Neural cell (in vitro differentiated cells): ENCODE measurements around the gene AP3D1. TPM values are rescaled to one million over a fixed set of nuclear protein-coding genes. Genes with fewer than 3 reads are reported as not detected.

Source experiments
- H2AFZ ChIP-seq: fragments of 200-600, 300-800 bp; sonication (generic), shearing (Covaris generic); 2 replicates; pipeline ENCODE4 v1.6.0; 2014; ENCODE audit warnings: low read depth, mild to moderate bottlenecking, antibody characterized with exemption, low read length, moderate library complexity
- H3F3A ChIP-seq: fragments of 200-600 bp; shearing (Covaris generic); 2 replicates; pipeline ENCODE4 v1.6.1; 2016; ENCODE audit warnings: mild to moderate bottlenecking, moderate library complexity, mixed read lengths, antibody characterized with exemption, low read length; ENCODE audit not compliant: insufficient read depth, poor library complexity, severe bottlenecking
- H3K27ac ChIP-seq: fragments of 200-600, 300-800 bp; sonication (generic), shearing (Covaris generic); 2 replicates; pipeline ENCODE4 v1.5.1; 2014; ENCODE audit warnings: mild to moderate bottlenecking, low read length, moderate library complexity
- H3K27me3 ChIP-seq: fragments of 300-800, 200-600 bp; sonication (generic), shearing (Covaris generic); 2 replicates; pipeline ENCODE4 v1.6.0; 2014; ENCODE audit warnings: mild to moderate bottlenecking, low read depth, low read length, moderate library complexity; ENCODE audit not compliant: insufficient read depth
- H3K36me3 ChIP-seq: fragments of 300-800, 200-600 bp; sonication (generic), shearing (Covaris generic); 2 replicates; pipeline ENCODE4 v1.5.1; 2014; ENCODE audit warnings: mild to moderate bottlenecking, antibody characterized with exemption, low read length, moderate library complexity; ENCODE audit not compliant: insufficient read depth
- H3K4me2 ChIP-seq: fragments of 300-800, 200-600 bp; sonication (generic), shearing (Covaris generic); 2 replicates; pipeline ENCODE4 v1.6.0; 2014; ENCODE audit warnings: mild to moderate bottlenecking, low read length
- H3K4me3 ChIP-seq: fragments of 300-800, 200-600 bp; sonication (generic), shearing (Covaris generic); 2 replicates; pipeline ENCODE4 v1.5.1; 2014; ENCODE audit warnings: mild to moderate bottlenecking, low read length, moderate library complexity
- H3K79me2 ChIP-seq: fragments of 200-600 bp; shearing (Covaris generic); replicated peaks from 2 replicates; pipeline ENCODE4 v1.6.0; 2014; ENCODE audit warnings: mild to moderate bottlenecking, low read length, moderate library complexity; ENCODE audit not compliant: insufficient read depth
- H3K9ac ChIP-seq: fragments of 300-800, 200-600 bp; sonication (generic), shearing (Covaris generic); 2 replicates; pipeline ENCODE4 v1.6.1; 2016; ENCODE audit warnings: mild to moderate bottlenecking, low read length, mixed read lengths
- H3K9me2 ChIP-seq: fragments of 200-600 bp; shearing (Covaris generic); 2 replicates; pipeline ENCODE4 v1.6.1; 2016; ENCODE audit warnings: mild to moderate bottlenecking, low read length, mixed read lengths; ENCODE audit not compliant: insufficient read depth
- H3K9me3 ChIP-seq: fragments of 200-600, 300-800 bp; sonication (generic), shearing (Covaris generic); 2 replicates; pipeline ENCODE4 v1.6.1; 2016; ENCODE audit warnings: mild to moderate bottlenecking, mixed run types, low read length, moderate library complexity, mixed read lengths
- H4K20me1 ChIP-seq: fragments of 200-600 bp; shearing (Covaris generic); 2 replicates; pipeline ENCODE4 v1.6.1; 2016; ENCODE audit warnings: mild to moderate bottlenecking, mixed run types; ENCODE audit not compliant: insufficient read depth
- EZH2 ChIP-seq: fragments of 200-600, 300-800 bp; shearing (Covaris generic), sonication (generic); IDR thresholded peaks from 2 replicates; pipeline ENCODE4 v1.6.1; 2014; ENCODE audit warnings: antibody characterized with exemption, low read length, borderline replicate concordance, mild to moderate bottlenecking; ENCODE audit not compliant: insufficient read depth, poor library complexity, severe bottlenecking
- POLR2AphosphoS5 ChIP-seq: IDR thresholded peaks from 2 replicates; pipeline ENCODE4 v1.6.1; 2012
- RAD21 ChIP-seq: fragments of 450-650 bp; conservative IDR thresholded peaks from 2 replicates; pipeline ENCODE4 v1.6.1; 2014; ENCODE audit warnings: antibody characterized with exemption, mild to moderate bottlenecking, moderate library complexity
- REST ChIP-seq: IDR thresholded peaks from 2 replicates; pipeline ENCODE4 v1.6.1; 2012; ENCODE audit warnings: borderline replicate concordance
- SMC3 ChIP-seq: fragments of 450-650 bp; conservative IDR thresholded peaks from 2 replicates; pipeline ENCODE4 v1.6.1; 2014; ENCODE audit warnings: antibody characterized with exemption, mild to moderate bottlenecking, moderate library complexity; ENCODE audit not compliant: poor library complexity
- polyA plus RNA-seq: library from polyadenylated mRNA; depleted of rRNA; stranded (reverse); fragments of >200 nt; gene quantifications from 2 replicates; pipeline ENCODE4 v1.2.3, GENCODE V29; 2014
- TF ChIP-seq, protein P1 (sequence below): fragments of 450-650 bp; IDR thresholded peaks from 2 replicates; pipeline ENCODE4 v1.5.1; 2014; ENCODE audit warnings: antibody characterized with exemption, mild to moderate bottlenecking, moderate library complexity; ENCODE audit not compliant: poor library complexity, severe bottlenecking

The AP3D1 gene
- polyA plus RNA-seq, 1 donor from 2014 or later = 60.7 TPM

DNA sequence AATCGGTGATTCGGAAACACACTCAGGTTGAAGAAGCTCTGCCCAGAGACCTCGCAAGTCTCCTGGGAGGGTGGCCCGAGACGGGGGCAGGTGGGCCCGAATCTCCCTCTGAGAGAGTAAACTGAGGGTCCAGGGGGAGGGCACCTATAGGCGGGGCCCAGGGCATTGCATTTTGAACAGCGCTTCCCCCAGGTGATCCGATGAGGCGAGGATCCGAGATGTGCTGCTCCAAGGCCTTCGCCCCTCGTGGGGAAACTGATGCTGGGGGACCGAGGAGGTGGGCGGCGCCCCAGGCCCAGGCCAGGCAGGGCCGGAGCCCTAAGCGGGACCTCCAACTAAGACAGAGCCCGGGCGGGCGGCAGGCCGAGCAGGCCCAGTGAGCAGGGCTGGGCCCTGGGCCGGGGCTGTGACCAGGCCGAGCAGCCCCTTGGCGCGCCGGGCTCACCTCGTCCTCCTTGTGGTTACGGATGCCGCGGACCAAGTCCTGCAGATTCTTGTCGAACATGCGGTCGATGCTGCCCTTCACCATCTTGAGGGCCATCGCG, 500 bp downstream of the AP3D1 start:
- Histone ChIP-seq H3K9me3 (no peaks in the 10 kb centered on the region), H2AFZ (peak overlapping the region; percentile 56), H4K20me1 (peaks cover 4% of the 10 kb centered on the region), H3K79me2 (peaks cover 47% of the 10 kb centered on the region), H3F3A (no peaks in the 10 kb centered on the region), H3K9me2 (no peaks in the 10 kb centered on the region), H3K27ac (peak overlapping the region; percentile 76), H3K27me3 (no peaks in the 10 kb centered on the region), H3K36me3 (no peaks in the 10 kb centered on the region), H3K4me2 (peak overlapping the region; percentile 94), H3K4me3 (peak overlapping the region; percentile 99), H3K9ac (peak overlapping the region; percentile 96)
- TF ChIP-seq REST (peak; percentile 12), SMC3 (no peak)

DNA sequence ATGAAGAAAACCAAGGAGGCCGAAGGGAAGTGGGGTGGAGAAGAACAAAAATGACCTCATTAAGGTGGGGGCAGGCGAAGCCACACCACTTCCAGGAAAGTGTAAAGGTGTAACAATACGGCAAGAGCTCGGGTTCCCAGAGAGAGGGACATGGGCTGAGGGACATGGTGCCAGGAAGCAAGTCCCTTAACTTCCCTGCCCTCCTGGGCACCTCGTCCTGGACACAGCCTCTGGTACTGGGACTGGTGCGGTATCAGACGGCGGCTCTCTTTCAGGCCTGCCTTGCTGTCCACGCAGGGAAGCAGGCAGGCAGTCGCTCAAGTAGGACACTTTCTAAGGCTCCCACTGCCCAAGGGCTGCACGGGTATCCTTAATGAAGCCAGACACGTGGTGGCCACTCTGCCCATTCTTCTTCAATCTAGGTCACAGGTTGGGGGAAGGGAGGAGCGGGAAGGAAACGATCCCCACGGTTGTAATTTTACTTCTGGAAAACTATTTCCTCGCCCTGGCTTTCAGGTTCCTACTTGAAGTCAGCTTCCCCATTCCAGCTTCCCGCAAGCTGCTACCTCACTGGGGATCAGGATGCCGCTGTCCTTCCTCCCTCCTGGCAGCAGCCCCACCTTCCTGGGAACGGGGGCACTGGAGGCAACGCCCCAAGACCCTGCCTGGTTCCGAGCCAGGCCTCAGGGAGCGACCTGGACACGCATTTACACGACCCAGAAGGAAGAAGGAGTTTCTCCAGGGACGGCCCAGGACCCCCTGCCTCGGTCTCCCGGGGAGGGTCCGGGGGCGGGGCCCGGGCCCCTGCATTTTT, 1.2 kb downstream of the AP3D1 start:
- Histone ChIP-seq H2AFZ (no peak overlapping the region), H3K9me3 (no peaks in the 10 kb centered on the region), H3K36me3 (no peaks in the 10 kb centered on the region), H3K9ac (peak overlapping the region; percentile 96), H3K4me3 (peak overlapping the region; percentile 99), H3F3A (no peaks in the 10 kb centered on the region), H4K20me1 (peaks cover 4% of the 10 kb centered on the region), H3K4me2 (peak overlapping the region; percentile 94), H3K9me2 (no peaks in the 10 kb centered on the region), H3K79me2 (peaks cover 53% of the 10 kb centered on the region), H3K27me3 (no peaks in the 10 kb centered on the region), H3K27ac (peak overlapping the region; percentile 76)
- no peak for TF ChIP-seq POLR2AphosphoS5

DNA sequence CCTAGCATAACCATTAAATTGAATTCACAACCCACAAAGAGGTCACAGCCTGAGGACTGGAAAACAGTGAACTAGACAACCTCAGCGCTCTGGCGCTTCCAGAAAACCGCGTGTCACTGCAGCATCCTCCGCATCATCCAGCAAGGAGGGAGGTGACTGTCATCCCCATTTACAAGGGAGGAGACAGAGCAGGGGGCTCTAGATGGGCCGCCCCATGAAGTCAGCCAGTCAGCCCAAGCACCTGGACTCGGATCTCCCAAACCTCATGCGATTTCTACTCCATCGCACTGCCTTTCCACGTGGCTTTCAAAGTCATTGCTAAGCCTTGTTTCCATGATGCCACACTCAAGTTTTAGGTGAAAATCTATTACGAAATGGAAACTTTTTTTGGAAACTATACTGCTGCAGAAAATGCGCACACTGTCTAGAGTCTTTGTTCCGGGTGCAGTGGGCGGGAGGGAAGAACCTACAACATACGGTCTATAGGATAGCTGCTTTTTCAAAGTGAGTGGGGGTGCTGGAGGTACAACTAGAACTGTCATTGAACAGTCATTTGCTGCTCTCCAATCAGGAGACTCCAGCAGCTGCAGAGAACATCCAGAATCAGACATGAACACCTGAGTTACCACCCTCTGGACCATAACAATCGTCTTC, 2.8 kb downstream of the AP3D1 start:
- H3K27me3 ChIP-seq = no peaks in the 10 kb centered on the region
- peaks cover 59% of the 10 kb centered on the region for H3K79me2 ChIP-seq
- no peak overlapping the region for H3K9ac ChIP-seq
- TF ChIP-seq REST (no peak), EZH2 (no peak), SMC3 (no peak), POLR2AphosphoS5 (no peak), RAD21 (no peak)
- TF ChIP-seq, protein P1, sequence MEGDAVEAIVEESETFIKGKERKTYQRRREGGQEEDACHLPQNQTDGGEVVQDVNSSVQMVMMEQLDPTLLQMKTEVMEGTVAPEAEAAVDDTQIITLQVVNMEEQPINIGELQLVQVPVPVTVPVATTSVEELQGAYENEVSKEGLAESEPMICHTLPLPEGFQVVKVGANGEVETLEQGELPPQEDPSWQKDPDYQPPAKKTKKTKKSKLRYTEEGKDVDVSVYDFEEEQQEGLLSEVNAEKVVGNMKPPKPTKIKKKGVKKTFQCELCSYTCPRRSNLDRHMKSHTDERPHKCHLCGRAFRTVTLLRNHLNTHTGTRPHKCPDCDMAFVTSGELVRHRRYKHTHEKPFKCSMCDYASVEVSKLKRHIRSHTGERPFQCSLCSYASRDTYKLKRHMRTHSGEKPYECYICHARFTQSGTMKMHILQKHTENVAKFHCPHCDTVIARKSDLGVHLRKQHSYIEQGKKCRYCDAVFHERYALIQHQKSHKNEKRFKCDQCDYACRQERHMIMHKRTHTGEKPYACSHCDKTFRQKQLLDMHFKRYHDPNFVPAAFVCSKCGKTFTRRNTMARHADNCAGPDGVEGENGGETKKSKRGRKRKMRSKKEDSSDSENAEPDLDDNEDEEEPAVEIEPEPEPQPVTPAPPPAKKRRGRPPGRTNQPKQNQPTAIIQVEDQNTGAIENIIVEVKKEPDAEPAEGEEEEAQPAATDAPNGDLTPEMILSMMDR = no peak
- H3K9me2 ChIP-seq = no peaks in the 10 kb centered on the region
- H3K27ac ChIP-seq = no peak overlapping the region
- no peaks in the 10 kb centered on the region for H3K9me3 ChIP-seq
- H3K4me2 ChIP-seq = no peak overlapping the region
- peaks cover 4% of the 10 kb centered on the region for H4K20me1 ChIP-seq
- H3F3A ChIP-seq = no peaks in the 10 kb centered on the region
- peak overlapping the region; percentile 25 for H3K4me3 ChIP-seq
- no peaks in the 10 kb centered on the region for H3K36me3 ChIP-seq
- no peak overlapping the region for H2AFZ ChIP-seq
